Dermis blood vessel endothelial cell (primary cell): ENCODE measurements around the gene EPB41L1. TPM values are rescaled to one million over a fixed set of nuclear protein-coding genes. Genes with fewer than 3 reads are reported as not detected.

Source experiments
- DNase-seq: peaks from one replicate; pipeline ENCODE4 v3.0.0; 2010
- total RNA-seq: library from RNA; depleted of rRNA; stranded (reverse); fragments of >200 nt; gene quantifications from 2 replicates; pipeline ENCODE4 v1.2.3, GENCODE V29; 2014

Gene EPB41L1
- total RNA-seq, 1 donor from 2014 or later: 16.0 TPM

DNA sequence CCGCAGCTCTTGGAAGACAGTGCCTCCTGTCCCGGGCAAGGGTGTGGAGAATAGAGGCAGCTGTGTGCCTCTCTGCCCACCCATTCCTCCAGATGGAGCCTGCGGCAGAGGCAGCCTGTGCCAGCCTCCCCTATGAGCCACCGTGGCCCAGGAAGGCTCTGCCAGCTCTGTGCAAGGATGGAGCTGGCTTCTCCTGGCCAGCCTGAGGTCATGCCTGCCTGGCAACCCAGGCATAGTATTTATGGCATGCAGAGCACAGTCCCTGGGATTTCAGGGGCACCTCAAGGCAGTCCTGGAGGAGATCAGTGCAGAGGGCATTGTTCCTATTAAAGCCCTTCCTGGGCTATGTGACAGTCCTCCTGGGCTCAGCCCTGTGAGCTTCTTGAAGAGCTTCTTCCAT is 1.5 kb downstream of the EPB41L1 start:
- no peak for DNase-seq

GRCh38 chr20:36157610-36158009 is 3.1 kb downstream of the EPB41L1 start:
- no peak for DNase-seq

- DNase-seq: no peak
Measured at GRCh38 chr20:36158160-36158741, 3.7 kb downstream of the EPB41L1 start.

DNA sequence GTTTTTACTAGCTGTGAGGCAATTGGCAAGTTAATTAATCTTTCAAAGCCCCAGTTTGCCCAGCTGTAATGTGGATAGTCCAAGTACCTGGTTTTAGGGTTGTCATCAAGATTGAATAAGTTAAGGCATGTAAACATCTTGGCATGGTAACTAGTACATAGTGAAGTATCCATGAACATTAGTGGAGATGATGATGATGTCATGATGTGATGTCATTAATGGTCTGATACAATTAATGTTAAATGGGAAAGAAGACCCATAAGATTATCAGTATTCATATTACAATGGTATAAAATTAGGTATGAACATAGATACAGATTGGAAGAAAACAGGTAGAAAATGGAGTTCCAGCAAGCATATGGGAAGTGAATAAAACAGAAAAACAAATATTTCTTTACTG is 5.3 kb downstream of the EPB41L1 start:
- DNase-seq: no peak

GRCh38 chr20:36162272-36162966 is 7.9 kb downstream of the EPB41L1 start:
- peak; percentile 45 for DNase-seq

DNA sequence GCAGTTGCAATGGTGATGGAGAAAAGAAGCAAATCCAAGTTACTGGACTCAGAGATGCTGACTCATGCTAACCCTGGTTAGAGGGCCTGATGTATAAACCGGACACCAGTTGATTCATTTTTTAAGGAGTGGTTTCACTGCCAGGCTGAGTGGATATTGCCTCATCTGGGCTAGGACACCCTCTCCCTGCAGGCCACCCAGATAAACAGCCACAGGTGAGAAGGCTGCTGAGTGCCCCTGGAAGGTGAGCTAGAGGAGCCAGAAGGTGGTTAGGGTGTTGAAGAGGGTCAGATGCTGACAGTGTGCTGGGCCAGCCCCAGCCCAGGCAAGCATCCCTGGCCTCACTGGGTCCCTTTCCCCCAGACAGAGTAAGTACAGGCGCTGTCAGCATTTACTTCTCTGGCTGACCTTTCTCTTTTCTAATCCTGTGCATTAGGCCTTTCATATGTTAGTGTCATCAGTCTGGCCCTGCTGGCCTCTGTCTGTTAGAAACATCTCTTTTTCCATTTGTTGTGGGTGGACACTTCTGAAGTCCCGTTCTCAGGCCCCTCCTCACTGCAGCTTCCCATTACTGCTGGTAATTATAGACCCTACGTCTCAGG is 13.5 kb downstream of the EPB41L1 start:
- DNase-seq: peak; percentile 32

DNA sequence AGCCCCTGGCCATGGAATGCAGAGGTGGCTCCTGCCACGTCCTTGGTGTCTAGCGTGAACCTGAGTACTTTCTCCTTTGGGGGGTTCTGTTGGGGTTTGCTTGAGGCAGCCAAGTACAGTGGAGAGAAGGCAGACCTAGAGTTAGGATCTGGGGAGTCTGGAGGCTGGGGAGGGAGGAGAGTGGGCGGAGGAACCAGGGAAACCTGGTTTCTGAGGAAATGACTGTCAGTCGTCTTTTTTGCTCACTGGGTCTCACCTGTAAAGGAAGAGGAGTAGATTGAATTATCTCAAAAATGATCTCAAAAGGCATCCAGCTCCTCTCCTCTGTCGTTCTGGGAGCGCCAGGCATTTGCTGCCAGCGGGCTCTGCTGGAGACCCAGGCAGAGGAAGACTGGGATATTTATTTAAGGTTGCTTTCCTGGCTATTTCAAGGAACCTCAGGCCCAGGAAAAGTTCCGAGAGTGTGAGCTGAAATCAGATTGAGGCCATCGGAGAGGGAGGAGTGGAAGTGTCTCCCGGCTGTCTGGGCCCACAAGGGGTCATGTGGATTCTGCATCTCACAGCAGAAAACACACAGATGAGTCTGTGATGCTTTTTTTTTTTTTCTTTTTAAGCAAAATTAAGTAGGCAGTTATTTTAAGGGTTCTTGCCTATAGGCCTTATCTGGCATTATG is 16.1 kb downstream of the EPB41L1 start:
- no peak for DNase-seq

DNA sequence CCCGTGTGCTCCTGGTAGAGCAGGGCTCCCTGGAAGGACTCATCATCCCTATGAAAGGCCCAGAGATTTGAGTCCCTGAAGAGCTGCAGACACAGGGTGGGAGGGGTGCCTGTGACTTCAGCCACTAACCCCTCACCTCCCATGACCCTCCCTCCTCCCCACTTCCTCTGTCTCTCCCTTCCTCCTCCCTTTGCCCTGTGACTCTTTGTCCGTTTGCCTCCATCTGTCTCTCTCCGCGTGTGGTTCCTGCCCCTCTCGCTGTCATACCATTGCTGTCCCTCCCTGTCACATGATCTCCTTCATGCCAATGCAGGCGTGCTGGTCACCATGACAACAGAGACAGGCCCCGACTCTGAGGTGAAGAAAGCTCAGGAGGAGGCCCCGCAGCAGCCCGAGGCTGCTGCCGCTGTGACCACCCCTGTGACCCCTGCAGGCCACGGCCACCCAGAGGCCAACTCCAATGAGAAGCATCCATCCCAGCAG is 19.0 kb downstream of the EPB41L1 start:
- DNase-seq: peak; percentile 22

DNA sequence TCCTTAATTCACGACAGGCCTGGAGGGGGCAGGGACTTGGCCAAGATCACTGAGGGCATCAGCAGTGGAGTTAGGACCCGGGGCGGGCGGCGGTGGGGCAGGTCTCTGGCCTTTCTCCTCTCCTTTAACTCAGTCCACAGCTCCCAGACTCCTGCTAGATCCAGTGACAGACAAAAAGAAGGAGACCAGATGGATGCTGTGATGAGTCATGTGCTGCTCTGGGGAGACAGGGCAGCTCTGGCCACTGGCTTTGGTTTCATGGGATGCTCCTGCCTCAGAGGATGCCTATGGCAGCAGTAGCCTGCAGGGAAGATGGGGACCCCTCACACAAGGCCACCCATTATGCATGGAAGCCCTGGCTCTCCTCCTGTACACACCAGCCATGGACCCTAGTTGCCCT is 20.5 kb downstream of the EPB41L1 start:
- DNase-seq: no peak

- no peak for DNase-seq
Measured at GRCh38 chr20:36175475-36175995, 21.0 kb downstream of the EPB41L1 start.

GRCh38 chr20:36177716-36178115 is 23.2 kb downstream of the EPB41L1 start:
- no peak for DNase-seq

GRCh38 chr20:36179170-36179945 is 24.8 kb downstream of the EPB41L1 start:
- DNase-seq: no peak

GRCh38 chr20:36180323-36180722 is 25.8 kb downstream of the EPB41L1 start:
- DNase-seq: no peak

DNA sequence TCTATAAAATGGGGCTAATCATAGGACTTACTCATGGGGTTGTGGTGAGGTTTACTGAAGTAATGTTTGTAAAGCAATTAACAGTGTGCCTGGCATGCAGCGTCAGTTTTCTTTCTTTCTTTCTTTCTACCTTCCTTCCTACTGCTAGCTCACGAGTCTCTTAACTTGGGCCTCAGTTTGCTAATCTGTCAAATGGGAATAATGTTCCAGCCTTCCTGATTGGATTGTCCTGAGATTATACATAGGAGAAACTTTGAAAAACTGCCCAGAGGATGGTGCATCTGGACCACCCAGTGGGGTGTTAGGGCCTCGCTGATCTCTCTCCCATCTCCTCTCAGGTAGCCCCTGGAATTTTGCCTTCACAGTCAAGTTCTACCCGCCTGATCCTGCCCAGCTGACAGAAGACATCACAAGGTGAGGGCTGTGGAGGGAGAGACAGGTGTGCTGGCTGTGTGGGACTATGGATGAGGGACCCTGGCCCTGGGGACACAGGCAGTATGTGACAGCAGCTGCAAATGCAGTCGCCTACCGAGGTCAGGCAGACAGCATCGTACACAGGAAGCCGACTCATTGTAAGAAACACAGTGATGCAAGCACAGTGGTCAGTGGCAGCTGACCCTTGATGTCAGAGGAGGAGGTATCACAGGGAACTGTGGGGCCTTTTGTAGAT is 27.5 kb downstream of the EPB41L1 start:
- DNase-seq: peak; percentile 65

- DNase-seq: no peak
Measured at GRCh38 chr20:36182604-36183154, 28.1 kb downstream of the EPB41L1 start.

DNA sequence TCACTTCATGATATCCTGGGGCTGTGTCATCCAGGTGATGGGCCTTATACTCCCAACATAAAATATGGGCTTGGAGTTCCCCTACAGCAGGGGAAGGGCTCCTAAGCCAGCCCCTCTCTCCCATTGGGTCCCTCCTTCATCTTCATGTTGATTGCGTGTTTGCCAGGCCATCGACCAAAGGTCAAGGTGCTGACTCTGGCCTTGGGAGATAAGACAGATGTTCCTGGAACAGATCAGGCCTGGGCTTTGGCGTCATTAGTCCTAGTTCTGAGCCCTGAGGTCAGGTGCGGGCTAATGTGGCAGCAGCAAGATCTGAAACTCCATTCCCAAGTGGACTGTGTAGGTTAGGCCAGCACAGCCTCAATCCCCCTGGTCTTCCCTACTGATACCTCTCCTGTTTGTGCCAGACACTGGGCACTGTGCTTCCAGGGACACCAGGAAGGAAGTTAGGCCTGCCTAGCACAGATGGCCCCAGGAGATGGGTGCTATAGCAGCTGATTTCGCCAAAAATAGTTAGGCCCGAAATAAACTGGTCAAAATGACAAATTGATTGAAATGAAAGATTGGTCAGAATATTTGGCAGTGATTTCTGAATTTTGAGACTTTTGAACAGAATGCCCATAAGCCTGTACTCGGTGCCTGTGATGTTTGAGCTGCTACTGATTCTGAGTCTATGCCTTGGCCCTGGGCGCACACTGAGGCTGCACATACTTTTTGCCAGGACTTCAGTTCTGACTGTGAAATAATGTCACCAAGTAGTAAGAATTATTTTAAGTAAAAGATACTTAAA is 28.8 kb downstream of the EPB41L1 start:
- no peak for DNase-seq

- no peak for DNase-seq
Measured at GRCh38 chr20:36184816-36185776, 30.6 kb downstream of the EPB41L1 start.

DNA sequence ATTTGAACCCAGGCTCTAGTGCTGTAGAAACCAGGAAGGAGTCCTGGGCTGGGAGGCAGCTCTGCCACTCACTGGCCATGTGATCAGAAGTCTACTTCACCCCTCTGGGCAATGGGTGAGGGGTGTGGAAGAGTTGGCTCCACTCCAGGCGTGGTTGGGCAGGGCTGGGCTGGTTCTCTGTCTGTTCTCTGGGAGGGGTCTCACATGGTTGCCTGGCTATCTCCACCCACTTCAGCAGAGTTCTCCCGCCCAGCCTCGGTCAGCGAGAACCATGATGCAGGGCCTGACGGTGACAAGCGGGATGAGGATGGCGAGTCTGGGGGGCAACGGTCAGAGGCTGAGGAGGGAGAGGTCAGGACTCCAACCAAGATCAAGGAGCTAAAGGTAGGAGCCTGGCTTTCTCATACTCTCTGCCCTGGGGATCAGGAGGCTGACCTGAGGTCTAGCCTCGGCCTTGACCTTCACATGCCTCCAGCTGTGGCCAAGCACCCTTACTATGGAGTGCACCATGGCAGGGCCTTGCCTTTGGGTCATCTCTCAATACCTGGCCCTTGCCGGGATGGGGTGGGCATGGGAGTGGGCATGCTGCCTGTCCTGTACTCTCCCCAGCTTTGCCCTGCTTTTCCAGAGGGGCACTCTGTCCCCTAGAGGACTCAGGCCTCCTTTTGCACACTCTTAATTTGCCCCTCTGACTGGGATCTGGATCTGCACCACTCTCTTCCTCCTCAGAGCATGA is 39.6 kb downstream of the EPB41L1 start:
- DNase-seq: no peak

DNA sequence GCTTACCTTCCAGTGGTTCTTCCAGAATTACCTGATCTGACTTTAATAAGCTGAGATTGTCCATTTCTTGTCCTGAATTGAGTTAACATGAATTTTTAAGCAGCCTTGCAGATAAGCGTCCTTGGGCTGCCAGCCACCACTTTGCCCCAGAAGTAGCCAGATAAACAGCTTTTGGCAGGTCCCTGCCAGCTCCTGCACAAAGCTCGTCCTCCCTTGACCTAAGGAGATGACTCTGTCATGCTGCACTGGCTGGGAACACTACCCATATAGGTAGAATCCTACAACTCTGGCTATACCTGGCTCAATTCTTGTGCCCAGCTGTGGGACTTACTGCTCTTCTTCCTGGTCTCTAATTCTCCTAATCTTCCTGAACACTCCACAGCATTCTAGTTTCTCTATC is 42.1 kb downstream of the EPB41L1 start:
- DNase-seq: no peak
